ENCODE results near the gene KRTAP9-4.

KRTAP9-4 gene

DNA sequence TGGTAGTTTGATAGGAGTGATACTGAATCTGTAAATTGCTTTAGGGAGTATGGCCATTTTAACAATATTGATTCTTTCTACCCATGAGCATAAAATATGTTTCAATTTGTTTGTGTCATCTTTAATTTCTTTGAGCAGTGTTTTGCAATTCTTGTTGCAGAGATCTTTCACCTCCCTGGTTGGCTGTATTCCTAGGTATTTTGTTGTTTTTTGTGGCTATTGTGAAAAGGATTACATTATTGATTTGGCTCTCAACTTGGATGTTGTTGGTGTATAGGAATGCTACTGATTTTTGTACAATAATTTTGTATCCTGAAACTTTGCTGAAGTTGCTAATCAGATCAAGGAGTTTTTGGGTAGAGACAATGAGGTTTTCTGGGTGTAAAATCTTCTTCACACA is 8.9 kb downstream of the KRTAP9-4 start:
- Histone ChIP-seq H4K20me1 (ENCODE audit: low read depth, low read length) (no peaks in the 10 kb centered on the region), H3K9ac (ENCODE audit: low read length) (no peak overlapping the region), H3K27ac (ENCODE audit: low read depth, low read length) (no peak overlapping the region), H3K9me3 (ENCODE audit: insufficient read depth, low read length) (no peaks in the 10 kb centered on the region), H3K4me2 (ENCODE audit: low read depth, low read length, poor library complexity, severe bottlenecking) (no peak overlapping the region), H3F3A (ENCODE audit: insufficient read depth) (no peaks in the 10 kb centered on the region), H3K9me2 (replicated peaks; ENCODE audit: insufficient read depth, low read length) (no peaks in the 10 kb centered on the region), H3K79me2 (ENCODE audit: insufficient read depth, low read length) (no peaks in the 10 kb centered on the region), H3K27me3 (ENCODE audit: low read length) (no peaks in the 10 kb centered on the region), H3K4me3 (ENCODE audit: insufficient read depth, low read length, poor library complexity, severe bottlenecking) (no peak overlapping the region), H3K36me3 (ENCODE audit: low read length) (no peaks in the 10 kb centered on the region), H2AFZ (ENCODE audit: low read depth, low read length, severe bottlenecking) (no peak overlapping the region)
- TF ChIP-seq EZH2phosphoT487 (conservative IDR thresholded peaks at IDR 0.05; ENCODE audit: low read length), result no peak
- no peak for TF ChIP-seq CTCF (IDR thresholded peaks at IDR 0.05; ENCODE audit: insufficient read depth, low read length, poor library complexity, severe bottlenecking)

DNA sequence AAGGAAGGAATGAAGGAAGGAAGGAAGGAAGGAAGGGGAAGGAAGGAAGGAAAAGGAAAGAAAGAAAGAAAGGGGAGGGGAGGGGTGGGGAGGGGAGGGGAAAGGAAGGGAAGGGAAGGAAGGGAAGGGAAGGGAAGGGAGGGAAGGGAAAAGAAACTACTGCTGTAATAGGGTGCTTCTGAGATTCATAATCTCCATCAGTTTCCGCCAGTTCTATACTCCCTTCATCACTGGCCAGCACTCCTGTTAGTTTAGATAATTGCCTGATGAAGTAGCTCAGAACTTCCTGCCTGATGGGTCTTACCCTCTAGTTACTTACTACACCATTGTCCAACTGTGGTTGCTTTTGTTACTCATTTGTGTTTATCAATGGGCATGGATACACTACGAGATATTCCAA is 13.7 kb downstream of the KRTAP9-4 start:
- Histone ChIP-seq H3K9ac (ENCODE audit: low read length) (no peak overlapping the region), H3K27me3 (ENCODE audit: low read length) (no peaks in the 10 kb centered on the region)

DNA sequence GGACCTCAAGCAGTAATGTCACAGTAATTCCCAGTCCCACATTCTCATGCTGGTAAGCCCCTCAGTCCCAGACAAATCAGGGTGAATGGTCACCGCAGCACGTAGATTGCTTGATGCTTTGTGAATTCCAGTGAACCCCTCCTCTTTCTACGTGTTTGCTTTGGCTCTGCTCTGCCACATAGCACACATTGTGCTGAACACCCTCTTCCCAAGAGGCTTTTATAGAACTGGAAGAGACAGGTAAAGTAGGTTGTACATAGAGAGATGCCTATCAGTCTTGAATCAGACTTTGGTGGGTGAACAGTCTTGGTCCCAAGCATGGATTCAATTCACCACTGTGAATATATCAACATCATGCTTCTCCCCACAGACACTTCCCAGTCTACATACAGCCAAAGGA is 15.1 kb downstream of the KRTAP9-4 start:
- H2AFZ ChIP-seq (ENCODE audit: low read depth, low read length, severe bottlenecking), result no peak overlapping the region
- no peak overlapping the region for H3K4me3 ChIP-seq (ENCODE audit: insufficient read depth, low read length, poor library complexity, severe bottlenecking)
- H3K4me2 ChIP-seq (ENCODE audit: low read depth, low read length, poor library complexity, severe bottlenecking), result no peak overlapping the region
- no peaks in the 10 kb centered on the region for H3K27me3 ChIP-seq (ENCODE audit: low read length)
- H3K9ac ChIP-seq (ENCODE audit: low read length), result no peak overlapping the region
- H3K36me3 ChIP-seq (ENCODE audit: low read length), result no peaks in the 10 kb centered on the region
- H3K9me3 ChIP-seq (ENCODE audit: insufficient read depth, low read length), result no peaks in the 10 kb centered on the region
- no peaks in the 10 kb centered on the region for H3F3A ChIP-seq (ENCODE audit: insufficient read depth)
- TF ChIP-seq CTCF (IDR thresholded peaks at IDR 0.05; ENCODE audit: insufficient read depth, low read length, poor library complexity, severe bottlenecking) (no peak), EZH2phosphoT487 (conservative IDR thresholded peaks at IDR 0.05; ENCODE audit: low read length) (no peak)
- no peaks in the 10 kb centered on the region for H3K79me2 ChIP-seq (ENCODE audit: insufficient read depth, low read length)
- no peak overlapping the region for H3K27ac ChIP-seq (ENCODE audit: low read depth, low read length)
- no peaks in the 10 kb centered on the region for H3K9me2 ChIP-seq (replicated peaks; ENCODE audit: insufficient read depth, low read length)
- H4K20me1 ChIP-seq (ENCODE audit: low read depth, low read length), result no peaks in the 10 kb centered on the region

More for the DNA sequence above, 13.7 kb downstream of the KRTAP9-4 start:
- no peaks in the 10 kb centered on the region for H3K36me3 ChIP-seq (ENCODE audit: low read length)
- no peaks in the 10 kb centered on the region for H3K9me3 ChIP-seq (ENCODE audit: insufficient read depth, low read length)
- H2AFZ ChIP-seq (ENCODE audit: low read depth, low read length, severe bottlenecking), result no peak overlapping the region
- H3F3A ChIP-seq (ENCODE audit: insufficient read depth), result no peaks in the 10 kb centered on the region
- no peaks in the 10 kb centered on the region for H3K79me2 ChIP-seq (ENCODE audit: insufficient read depth, low read length)
- no peak overlapping the region for H3K4me2 ChIP-seq (ENCODE audit: low read depth, low read length, poor library complexity, severe bottlenecking)
- H3K27ac ChIP-seq (ENCODE audit: low read depth, low read length), result no peak overlapping the region
- H3K9me2 ChIP-seq (replicated peaks; ENCODE audit: insufficient read depth, low read length), result no peaks in the 10 kb centered on the region
- TF ChIP-seq CTCF (IDR thresholded peaks at IDR 0.05; ENCODE audit: insufficient read depth, low read length, poor library complexity, severe bottlenecking) (no peak), EZH2phosphoT487 (conservative IDR thresholded peaks at IDR 0.05; ENCODE audit: low read length) (no peak)
- no peaks in the 10 kb centered on the region for H4K20me1 ChIP-seq (ENCODE audit: low read depth, low read length)
- H3K4me3 ChIP-seq (ENCODE audit: insufficient read depth, low read length, poor library complexity, severe bottlenecking), result no peak overlapping the region

Data from SU-DHL-6 (cell line).